Activated CD8-positive, alpha-beta memory T cell treated with anti-CD3 and anti-CD28 coated beads, Interleukin-2, amount 50 U/mL, for 24 hours (primary cell): ENCODE measurements around the gene FCRL6.

Experiments used
- DNase-seq: peaks from one replicate; pipeline ENCODE4 v3.0.0-alpha.2; 2020; ENCODE audit errors: extremely low read depth

Gene FCRL6, protein sequence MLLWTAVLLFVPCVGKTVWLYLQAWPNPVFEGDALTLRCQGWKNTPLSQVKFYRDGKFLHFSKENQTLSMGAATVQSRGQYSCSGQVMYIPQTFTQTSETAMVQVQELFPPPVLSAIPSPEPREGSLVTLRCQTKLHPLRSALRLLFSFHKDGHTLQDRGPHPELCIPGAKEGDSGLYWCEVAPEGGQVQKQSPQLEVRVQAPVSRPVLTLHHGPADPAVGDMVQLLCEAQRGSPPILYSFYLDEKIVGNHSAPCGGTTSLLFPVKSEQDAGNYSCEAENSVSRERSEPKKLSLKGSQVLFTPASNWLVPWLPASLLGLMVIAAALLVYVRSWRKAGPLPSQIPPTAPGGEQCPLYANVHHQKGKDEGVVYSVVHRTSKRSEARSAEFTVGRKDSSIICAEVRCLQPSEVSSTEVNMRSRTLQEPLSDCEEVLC

DNA sequence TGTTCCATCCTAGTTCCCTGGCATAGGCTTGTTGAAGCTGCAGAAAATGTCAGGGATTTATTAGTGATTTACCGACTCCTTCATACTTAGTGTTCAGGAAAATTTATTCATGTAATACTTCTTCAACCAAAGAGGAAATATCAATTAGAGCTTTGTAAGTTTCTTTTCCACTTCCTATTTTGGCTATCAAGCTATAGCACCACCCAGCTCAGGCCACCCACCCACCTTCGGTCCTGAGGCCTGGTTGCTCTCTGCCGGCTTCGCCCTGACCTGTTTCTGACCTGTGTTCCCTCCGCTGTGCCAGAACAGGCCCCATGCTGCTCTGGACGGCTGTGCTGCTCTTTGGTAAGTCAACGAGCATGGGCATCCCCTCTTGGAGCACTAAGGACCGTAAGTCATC, at the start of gene FCRL6:
Gene FCRL6, plus strand, starts transcription at position 250 of the 400 bp plus-strand sequence. Its CDS starts 65 bp downstream, at position 315.
- DNase-seq: no peak

DNA sequence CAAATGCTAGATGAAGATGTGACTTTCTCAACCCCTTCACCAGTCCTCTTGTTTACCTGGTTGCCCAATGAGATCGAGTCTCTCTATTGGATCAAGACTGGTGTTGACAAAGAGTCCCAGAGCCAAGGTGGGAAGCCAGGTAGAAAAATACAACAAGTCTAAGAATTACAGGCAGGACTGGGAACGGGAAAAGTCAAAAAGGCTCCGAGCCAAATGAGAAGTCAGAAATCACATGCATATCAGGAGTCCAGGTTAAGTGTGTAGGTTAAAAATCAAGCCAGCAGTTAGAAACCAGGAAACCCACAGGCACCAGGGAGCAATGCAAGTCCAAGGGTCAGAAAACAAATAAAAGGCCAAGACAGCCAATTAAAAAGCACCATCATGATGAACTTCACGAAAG, 48.8 kb upstream of the FCRL6 start:
- no peak for DNase-seq

DNA sequence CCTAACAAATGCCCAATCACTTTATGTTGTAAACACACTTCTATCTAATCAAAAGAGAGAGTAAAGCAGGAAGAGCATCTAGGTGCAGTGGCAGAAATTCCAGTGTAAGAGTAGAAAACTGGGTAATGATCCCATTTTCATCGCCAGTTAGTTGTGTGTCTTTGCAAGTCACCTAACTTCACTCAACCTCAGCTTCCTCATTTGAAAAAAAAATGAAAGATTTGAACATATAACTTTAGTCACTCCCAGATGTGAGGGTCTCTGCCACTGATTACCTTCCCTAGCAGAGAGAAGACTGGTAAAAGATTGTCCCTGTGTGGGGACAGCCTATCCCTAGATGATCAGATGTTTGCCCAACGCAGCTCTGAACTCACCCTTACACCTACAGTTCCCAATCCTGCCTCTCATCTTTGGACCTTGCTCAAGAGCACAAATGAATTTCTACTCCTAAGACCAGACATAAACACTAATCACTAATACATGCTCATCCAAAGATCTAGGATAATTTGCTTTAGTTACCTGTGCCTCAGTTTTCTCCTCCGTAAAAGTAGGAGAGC, 46.6 kb upstream of the FCRL6 start:
- DNase-seq: no peak

DNA sequence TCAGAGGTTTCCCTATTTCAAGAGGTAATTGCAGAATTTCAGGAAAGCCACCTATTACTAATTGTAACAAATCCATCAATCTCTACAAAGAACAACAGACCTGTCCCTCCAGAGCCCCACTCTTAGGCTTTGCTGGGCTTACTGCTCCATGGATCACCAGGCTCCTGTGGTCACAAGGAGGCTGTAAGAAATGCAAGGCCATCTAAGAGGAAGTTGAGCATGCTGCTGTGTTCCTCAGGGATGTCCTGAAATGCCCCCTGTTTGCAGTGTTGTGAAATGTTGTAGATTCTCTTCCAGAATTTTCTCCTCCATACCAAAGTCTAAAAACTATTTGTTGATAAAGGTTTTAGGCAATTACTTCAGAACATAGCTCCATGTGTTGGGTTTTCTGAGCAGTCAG, 45.8 kb upstream of the FCRL6 start:
- DNase-seq: no peak

DNA sequence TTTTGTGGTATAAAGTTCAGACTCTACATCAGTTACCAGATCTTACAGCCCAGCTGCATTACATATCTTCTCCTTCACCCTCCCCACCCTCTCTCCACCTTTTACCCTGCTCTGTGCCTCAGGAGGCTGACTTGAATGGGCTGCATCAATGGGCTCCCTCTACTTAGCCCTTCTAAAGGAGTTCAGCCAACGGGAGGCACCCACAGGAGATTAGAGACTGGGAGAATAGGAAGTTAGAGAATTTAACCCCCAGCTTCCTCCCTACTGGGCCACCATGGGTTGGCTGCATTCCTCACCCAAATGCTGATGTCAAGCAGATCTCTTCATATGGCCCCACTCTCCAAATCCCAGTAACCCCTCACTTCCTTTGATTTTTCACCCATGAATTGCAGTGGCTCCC, 38.5 kb upstream of the FCRL6 start:
- DNase-seq: no peak

DNA sequence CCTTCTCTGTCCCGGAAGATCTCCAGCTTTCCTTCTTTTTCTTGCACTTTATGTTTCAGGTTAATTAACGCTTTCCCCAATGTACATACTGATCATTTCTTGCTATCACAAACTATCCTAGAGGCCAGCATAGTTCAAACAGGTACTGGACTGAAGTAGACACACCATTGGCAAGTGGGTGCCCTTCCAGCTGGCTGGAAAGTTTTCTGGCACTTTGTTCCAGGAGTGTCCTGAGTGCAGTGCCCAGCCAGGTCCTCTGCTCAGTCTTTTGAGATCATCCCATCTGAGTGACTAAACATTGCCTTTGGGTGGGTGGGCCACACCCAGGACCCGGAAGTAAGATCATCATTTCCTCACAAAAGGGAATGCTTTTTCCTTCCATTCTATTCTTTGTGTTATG, 36.4 kb upstream of the FCRL6 start:
- no peak for DNase-seq

DNA sequence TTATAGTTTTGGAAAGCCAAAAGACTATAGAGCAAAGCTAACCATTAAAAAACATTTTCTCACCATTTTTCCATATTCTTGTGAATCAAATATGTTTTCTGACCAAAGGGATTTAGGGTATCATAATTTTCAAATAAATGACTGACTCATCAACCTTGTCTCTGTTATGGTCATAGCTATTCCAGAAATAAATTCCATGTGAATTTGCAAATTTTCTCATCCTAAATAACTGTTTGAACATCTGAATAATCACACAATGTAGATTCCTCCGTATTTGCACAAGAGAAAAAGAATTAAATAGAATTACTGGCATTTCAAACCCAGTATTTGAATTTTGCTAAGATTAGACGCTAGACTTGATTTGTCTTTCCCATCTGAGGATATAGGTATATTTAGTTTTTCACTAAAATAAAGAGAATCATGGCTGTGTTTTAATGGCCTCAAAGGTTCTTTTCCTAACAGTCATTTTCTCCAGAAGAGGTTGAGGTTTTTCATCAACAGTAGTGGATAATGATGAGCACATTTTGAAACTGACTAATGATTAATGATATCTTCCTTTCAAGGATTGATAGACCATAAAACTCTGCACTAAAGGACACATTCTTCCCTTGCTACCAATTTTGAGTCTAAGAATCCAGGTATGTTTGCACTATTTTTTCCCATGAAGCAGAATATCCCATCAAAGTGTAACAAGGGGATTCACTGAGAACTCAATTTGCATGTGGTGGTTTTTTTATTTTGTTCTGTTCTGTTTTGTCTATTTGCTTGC, 30.8 kb upstream of the FCRL6 start:
- no peak for DNase-seq

DNA sequence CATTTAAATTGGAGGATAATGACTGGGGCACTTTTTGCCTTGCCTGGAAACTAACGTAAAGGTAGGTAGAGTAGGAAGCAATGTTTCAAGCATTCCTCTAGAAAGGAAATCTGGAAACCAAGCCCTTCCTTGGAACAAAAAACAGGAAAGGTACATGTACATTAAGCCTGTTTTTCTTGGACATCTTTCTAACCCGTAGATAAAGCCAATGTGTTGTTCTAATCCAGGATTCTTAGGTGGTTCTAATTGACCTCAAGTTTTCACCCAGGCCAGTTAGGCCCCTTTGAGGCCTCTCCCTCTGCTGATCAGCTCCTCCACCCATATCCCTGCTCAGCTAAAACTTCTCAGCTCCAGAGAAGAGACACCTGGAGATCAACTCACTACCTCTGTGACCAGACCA, 27.7 kb upstream of the FCRL6 start:
- DNase-seq: no peak

DNA sequence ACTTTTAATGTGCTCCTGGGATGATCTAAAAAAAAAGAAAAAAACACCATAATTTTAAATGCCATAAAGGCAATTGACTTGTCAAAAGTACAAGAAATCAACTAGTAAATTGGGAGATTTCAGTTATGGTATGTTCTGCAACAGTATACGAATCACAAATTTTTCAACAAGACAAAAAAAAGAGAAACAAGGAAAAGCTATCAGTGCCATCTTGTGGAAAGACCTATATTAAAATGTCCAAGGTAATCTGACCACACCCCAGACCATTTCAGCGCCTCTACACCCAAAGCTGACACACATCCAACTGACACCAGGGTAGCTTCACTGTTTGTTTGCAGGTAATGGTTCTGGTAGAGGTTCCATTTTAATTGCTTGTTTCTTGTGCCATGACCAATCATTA, 26.4 kb upstream of the FCRL6 start:
- no peak for DNase-seq

DNA sequence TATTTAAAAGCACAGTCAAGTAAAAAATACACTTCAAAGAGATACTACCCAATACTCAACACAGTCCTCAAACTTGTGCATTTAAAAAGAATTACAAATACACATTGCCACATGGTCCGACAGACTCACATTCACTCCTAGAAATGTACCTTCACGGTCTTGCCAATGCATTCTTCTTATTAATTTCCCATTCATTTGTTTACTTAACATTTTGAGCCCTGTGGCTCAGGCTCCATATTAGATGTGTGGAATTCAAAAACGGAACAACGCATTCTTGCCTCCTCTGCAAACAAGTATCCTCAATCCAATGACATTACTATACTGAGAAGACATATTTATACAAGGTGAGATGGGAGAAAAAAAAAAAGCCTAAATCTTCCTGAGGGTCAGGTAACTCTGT, 23.9 kb upstream of the FCRL6 start:
- DNase-seq: no peak

DNA sequence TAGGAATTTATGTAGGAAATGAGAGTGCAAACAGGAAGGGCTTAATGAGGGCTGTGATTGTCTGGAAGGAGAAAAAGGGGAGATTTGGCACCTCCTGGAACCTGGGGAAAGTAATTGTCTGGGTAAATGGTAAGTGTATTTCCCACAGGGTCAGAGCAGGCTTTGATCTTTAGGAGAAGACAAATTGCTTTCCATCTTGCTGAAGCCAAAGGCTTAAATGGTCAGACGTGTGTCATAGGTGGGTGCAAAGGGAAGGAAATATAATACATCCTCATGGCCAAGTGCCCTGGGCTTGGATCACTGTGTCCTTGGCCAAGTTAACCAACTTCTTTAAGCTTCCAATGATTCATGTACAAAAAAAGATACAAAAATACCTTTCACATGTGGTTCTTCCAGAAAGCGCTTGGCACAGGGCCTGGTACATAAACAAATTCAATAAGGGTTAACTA, 22.7 kb upstream of the FCRL6 start:
- DNase-seq: no peak

DNA sequence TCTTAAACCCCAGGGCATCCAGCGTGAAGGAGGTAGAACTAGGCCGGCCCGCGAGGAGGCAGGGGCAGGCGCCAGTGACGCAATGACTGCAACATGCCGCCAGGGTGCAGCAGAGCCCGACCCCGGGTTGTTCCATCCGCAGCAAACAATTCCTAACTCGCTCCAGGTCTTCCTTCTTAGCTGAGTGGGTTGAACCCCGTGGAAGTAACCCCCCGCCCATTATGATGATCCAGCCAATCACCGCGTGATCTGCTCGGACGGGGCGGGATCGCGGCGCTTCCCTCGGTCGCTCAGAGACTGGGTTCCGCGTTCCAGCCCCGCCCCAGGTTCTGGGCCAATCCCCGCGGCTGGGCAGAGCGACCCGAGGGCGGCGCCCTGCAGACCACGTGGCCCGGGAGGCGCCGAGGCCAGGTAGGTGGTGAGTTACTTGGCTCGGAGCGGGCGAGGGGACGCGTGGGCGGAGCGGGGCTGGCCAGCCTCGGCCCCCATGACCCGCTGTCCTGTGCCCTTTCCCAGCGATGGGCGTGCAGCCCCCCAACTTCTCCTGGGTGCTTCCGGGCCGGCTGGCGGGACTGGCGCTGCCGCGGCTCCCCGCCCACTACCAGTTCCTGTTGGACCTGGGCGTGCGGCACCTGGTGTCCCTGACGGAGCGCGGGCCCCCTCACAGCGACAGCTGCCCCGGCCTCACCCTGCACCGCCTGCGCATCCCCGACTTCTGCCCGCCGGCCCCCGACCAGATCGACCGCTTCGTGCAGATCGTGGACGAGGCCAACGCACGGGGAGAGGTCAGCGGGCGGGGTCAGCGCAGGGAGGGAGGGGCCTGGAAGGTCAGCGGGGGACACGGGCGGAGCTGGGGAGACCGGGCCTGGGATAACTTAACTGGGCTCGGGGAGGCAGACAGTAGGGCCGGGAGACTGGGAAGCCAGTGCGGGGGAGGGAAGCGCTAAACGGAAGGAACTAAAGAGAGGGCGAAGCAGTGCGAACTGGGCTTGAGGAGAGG, 21.3 kb upstream of the FCRL6 start, which contains the start of gene DUSP23:
Gene DUSP23, plus strand, starts transcription at position 380 of the 1,000 bp plus-strand sequence. Its CDS starts 139 bp downstream, at position 519.
- peak; percentile 82 for DNase-seq

DNA sequence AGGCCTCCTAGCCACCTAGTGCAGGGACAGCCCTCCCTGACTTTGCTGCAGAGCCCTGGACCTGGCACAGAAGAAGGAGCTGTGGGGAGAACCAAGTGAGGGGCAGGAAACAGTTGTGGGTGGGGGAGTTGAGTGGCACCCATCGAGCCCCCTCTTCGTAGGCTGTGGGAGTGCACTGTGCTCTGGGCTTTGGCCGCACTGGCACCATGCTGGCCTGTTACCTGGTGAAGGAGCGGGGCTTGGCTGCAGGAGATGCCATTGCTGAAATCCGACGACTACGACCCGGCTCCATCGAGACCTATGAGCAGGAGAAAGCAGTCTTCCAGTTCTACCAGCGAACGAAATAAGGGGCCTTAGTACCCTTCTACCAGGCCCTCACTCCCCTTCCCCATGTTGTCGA, 20.2 kb upstream of the FCRL6 start:
- no peak for DNase-seq

DNA sequence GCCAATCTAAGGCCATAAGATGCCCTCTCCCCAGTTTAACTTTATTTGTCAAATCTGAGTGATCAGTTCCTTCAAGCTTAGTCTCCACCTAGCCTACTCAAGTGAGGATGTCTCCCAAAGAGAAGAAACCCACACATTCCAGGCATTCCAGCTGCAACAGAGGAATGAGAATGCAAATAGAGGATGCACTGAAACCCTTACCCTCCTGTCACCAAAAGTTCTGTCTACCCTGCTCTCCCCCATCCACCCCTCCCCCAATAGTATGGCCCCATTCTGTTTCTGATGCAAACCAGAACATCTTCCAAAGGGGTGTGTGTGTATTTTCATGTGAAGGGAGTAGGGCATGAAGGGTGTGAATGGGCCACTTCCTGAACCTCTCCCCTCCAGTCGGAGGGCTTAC, 18.4 kb upstream of the FCRL6 start:
- no peak for DNase-seq

DNA sequence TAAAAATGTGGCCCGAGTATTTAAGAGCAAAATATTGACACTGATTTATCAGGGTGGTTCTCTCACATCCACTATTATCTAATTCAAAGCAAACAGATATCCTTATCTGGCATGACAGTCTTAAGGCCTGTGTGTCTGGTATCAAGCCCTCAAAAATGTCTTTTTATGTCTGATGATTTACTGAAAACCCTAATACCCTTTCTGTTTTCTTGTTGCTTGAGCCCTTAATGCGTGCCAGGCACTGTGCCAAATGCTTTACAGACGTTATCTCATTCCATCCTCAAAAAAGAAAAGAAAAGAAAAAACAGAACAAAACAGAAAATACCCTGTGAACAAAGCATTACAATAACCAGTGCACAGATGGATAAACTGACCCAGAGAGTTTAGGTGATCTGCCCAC, 15.7 kb upstream of the FCRL6 start:
- no peak for DNase-seq

DNA sequence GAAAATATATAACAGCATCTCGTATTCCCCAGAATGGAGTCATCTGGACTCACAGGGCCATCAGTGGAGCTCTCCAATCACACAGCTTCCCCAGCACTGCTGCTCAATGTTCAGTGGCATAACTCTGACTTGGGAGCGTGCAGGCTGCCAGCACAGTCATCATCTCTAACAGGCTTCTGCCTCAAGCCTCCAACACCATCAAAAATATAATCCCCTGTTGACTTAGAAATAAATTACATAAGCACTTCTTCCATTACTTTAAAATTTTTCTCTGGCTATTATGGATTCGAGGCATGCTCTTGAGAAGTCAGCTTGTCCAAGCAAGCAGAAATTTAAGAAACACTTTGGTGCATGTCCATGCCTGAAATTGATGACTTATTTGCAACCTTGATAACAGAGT, 15.2 kb upstream of the FCRL6 start:
- no peak for DNase-seq

DNA sequence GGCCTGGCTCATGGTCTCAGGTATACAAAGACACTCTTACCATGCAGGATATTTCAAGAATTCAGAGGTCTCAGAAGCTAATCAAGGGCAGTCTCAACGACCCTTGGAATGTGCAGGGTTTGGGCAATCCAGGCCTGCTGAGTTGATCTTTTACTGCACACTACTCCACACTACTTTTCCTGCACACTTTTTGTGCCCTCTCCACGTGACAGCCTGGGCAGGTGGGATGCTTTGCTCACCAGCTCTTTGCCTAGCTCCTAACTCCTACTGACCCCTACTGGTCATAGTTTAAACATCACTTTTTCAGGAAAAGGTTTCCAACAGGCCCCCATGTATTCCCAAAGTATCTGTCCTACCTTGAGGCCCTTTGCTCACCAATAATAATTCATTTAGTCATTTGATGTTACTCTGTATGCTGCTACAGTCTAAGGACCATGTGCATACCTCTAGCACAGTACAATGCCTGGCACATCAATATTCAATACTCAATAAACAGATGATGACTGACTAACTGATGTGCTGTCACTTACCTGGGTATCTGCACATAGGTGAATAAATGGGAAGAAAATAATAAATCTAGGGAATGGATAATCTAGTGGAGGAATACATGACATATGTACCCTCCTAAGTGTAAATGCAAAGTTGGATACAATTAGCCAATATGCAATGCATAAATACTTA, 11.8 kb upstream of the FCRL6 start:
- DNase-seq: no peak

DNA sequence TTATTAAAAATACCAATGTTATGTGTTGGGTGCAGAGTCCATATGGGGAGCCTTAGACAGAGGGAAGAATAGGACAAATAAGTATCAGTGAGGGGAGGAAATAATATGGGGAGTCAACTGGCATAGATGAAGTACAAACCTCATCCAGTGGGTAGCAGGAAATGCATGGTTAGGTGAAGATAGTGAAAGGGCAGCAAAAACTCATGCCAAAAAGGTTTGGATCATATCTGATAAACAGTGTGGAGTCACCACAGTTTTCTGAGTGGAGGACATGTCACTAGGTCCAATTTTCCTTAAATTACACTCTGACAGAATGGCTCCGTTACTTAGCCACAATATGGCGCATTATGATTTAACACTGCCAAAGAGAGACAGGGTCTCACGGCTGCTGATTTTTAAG, 11.1 kb upstream of the FCRL6 start:
- no peak for DNase-seq

DNA sequence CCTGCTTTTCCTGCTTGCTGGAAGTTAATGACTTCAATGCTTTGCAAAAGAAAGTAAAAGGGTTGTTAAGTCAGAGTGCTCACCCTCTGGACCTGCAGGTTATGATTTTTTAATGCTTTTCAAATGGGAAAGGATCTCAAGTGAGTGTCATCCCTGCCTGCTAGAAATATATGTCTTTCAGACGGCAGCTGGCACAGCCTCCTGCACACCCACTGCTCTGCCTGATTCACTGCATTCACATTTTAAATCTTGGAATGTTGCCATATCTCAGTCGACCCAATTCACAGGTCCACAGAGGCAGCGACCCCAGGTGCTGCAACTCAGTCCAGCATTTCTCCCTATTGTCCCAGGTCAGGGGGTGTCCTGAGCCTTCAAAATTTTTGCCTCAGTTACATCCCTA, 10.7 kb upstream of the FCRL6 start:
- DNase-seq: no peak

DNA sequence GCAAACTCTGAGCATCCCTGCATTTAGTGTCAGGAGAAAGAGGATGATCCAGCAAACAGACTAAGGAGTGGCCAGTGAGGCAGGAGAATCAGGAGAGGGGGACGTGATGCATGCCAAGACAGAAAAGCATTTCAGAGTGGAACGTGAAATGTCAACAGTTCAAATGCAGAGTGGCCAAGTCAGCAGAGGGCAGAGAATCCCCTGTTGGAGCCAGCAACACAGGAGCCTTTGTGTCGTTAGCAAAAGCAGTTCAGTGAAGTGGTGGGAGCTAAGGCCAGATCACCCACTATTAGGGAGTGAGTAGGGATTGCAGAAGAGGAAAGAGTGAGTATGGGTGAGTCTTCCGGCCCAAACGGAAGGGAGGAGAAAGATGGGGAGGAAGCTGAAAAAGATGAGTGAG, 6.6 kb upstream of the FCRL6 start:
- no peak for DNase-seq

DNA sequence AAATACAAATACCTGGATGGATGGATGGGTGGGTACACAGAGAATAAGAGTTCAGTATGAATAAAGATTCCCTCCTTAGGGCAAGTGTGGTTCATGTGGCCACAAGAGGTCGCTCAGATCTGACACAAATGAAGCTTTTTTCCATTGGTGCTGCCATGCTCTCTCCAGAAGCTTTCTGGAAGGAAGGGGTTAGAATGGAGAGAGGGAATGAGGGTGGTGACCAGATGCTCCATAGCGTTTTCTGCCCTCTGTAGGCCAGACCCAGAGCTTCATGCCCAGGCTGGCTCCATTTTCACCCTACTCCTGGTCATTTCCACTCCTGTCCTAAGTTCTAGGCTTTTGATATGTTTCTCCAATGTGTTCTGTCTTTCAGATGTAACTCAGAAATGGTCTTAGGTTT, 3.3 kb upstream of the FCRL6 start:
- no peak for DNase-seq
